ENCODE results near the gene ABCA12.

GRCh38 chr2:215137741-215138340 is 585 bp downstream of the ABCA12 start:
- TF ChIP-seq SUZ12 (IDR thresholded peaks at IDR 0.05): no peak
- no peak for TF ChIP-seq TARDBP (IDR thresholded peaks at IDR 0.05)
- TF ChIP-seq FOXK2 (IDR thresholded peaks at IDR 0.05): no peak
- no peak for TF ChIP-seq NFRKB (IDR thresholded peaks at IDR 0.05)
- TF ChIP-seq SP1 (IDR thresholded peaks at IDR 0.05): no peak

All from HEK293T (cell line).